K562 (cell line): ENCODE data around the gene UGT1A6. TPM values are rescaled to one million over a fixed set of nuclear protein-coding genes. Genes with fewer than 3 reads are reported as not detected.

Experiments
- ATAC-seq: fragments of 200-7000 bp; cut with Tn5 transposase; 3 replicates; pipeline ENCODE4 v1.9.1; 2020; ENCODE audit warnings: moderate library complexity
- BruUV-seq: library from RNA; stranded (reverse); fragments of 400-500 nt; replicated peaks from 2 replicates; lab custom pipeline; 2021; lab: Mats Ljungman, UMichigan
- CTCF ChIA-PET: fragments of 300-600 bp; formaldehyde crosslinking; extraction: SDS; loops from one replicate; lab custom pipeline; 2021; ENCODE audit warnings: low intra/inter-chr PET ratio; lab: Yijun Ruan, JAX
- POLR2A ChIA-PET: fragments of 300-600, 350-650 bp; sonication (Branson Sonifier 250); formaldehyde crosslinking; extraction: SDS; loops from one replicate; lab custom pipeline; 2021; ENCODE audit warnings: antibody characterized with exemption, inconsistent platforms; lab: Yijun Ruan, JAX
- DNase-seq, 4 experiments: peaks; one replicate each; pipeline versions ENCODE4 v3.0.0 to v3.0.0-alpha.2; 2011 to 2018; ENCODE audit warnings: low spot score in 3 of 4, mixed read lengths in 3 of 4; ENCODE audit errors: extremely low read depth in 1 of 4
- FAIRE-seq: peaks from 2 replicates; lab custom pipeline; 2011; peaks lifted over from hg19 to GRCh38; lab: Jason Lieb, UNC
- H2AFZ ChIP-seq: 2 replicates; pipeline ENCODE4 v1.6.0; 2011; ENCODE audit warnings: low read depth, low read length, control low read depth, inconsistent platforms
- H3K27ac ChIP-seq: fragments of 200-600 bp; 3 replicates; pipeline ENCODE4 v1.8.0; 2011; ENCODE audit warnings: low read depth, mild to moderate bottlenecking, control low read depth, inconsistent platforms, low read length, moderate library complexity, mixed read lengths; ENCODE audit errors: extremely low read depth
- H3K27me3 ChIP-seq, 2 experiments: fragments of 300-600 bp in 1 of 2; 2 replicates in 1 of 2; 3 replicates in 1 of 2; pipeline versions ENCODE4 v1.6.0 to v1.8.0; 2011; ENCODE audit warnings: inconsistent platforms in 2 of 2, low read length in 2 of 2, mild to moderate bottlenecking in 1 of 2, mixed read lengths in 1 of 2, moderate library complexity in 1 of 2; ENCODE audit not compliant: control insufficient read depth in 2 of 2, insufficient read depth in 2 of 2
- H3K36me3 ChIP-seq: fragments of 300-600 bp; 3 replicates; pipeline ENCODE4 v1.8.0; 2011; ENCODE audit warnings: mild to moderate bottlenecking, low read length, inconsistent platforms; ENCODE audit not compliant: control insufficient read depth, insufficient read depth
- H3K4me1 ChIP-seq, 2 experiments: fragments of 200-600 bp in 1 of 2; replicated peaks in 1 of 2; 2 replicates in 1 of 2; 3 replicates in 1 of 2; pipeline versions ENCODE4 v1.5.1 to v1.8.0; 2011; ENCODE audit warnings: inconsistent platforms in 2 of 2, low read length in 2 of 2, mild to moderate bottlenecking in 1 of 2, mixed read lengths in 1 of 2, moderate library complexity in 1 of 2; ENCODE audit not compliant: control insufficient read depth in 2 of 2, insufficient read depth in 2 of 2
- H3K4me2 ChIP-seq: 2 replicates; pipeline ENCODE4 v1.6.1; 2011; ENCODE audit warnings: low read length, control low read depth, inconsistent platforms, mixed read lengths; ENCODE audit not compliant: insufficient read depth
- H3K4me3 ChIP-seq: fragments of 200-600 bp; sonication (generic), shearing (Covaris generic); 2 replicates; pipeline ENCODE4 v1.5.1; 2016; ENCODE audit warnings: control low read depth, inconsistent platforms
- H3K79me2 ChIP-seq: fragments of 200-600 bp; 3 replicates; pipeline ENCODE4 v1.8.0; 2011; ENCODE audit warnings: low read length, inconsistent platforms; ENCODE audit not compliant: control insufficient read depth, insufficient read depth
- H3K9ac ChIP-seq, 2 experiments: 2 replicates each; pipeline versions ENCODE4 v1.6.0 to v1.6.1; 2011; ENCODE audit warnings: low read depth in 2 of 2, low read length in 2 of 2, control low read depth in 1 of 2, inconsistent platforms in 1 of 2, mild to moderate bottlenecking in 1 of 2, mixed read lengths in 1 of 2; ENCODE audit not compliant: insufficient read depth in 1 of 2
- H3K9me1 ChIP-seq: one replicate; pipeline ENCODE4 v1.6.0; 2011; ENCODE audit warnings: inconsistent platforms, mild to moderate bottlenecking, low read length, moderate library complexity; ENCODE audit not compliant: control insufficient read depth, insufficient read depth
- H3K9me3 ChIP-seq: replicated peaks from 2 replicates; pipeline ENCODE4 v1.5.1; 2011; ENCODE audit warnings: low read depth, low read length, inconsistent platforms; ENCODE audit not compliant: control insufficient read depth, insufficient read depth
- H4K20me1 ChIP-seq: replicated peaks from 2 replicates; pipeline ENCODE4 v1.6.1; 2011; ENCODE audit warnings: low read length, inconsistent platforms, mixed read lengths; ENCODE audit not compliant: control insufficient read depth, insufficient read depth
- CHAMP1 ChIP-seq: fragments of 450-650 bp; IDR thresholded peaks from 2 replicates; pipeline ENCODE4 v1.6.1; 2016; ENCODE audit warnings: mild to moderate bottlenecking
- ELK1 ChIP-seq: sonication (generic); formaldehyde crosslinking; IDR thresholded peaks from 2 replicates; pipeline ENCODE4 v1.8.1; 2022; ENCODE audit warnings: missing genetic modification reagents
- FOXK1 ChIP-seq: sonication (generic); formaldehyde crosslinking; IDR thresholded peaks from 2 replicates; pipeline ENCODE4 v1.8.0; 2022; ENCODE audit warnings: missing genetic modification reagents, mild to moderate bottlenecking, borderline replicate concordance
- FUS ChIP-seq: fragments of 200-400 bp; formaldehyde crosslinking; optimal IDR thresholded peaks from 2 replicates; pipeline ENCODE3; 2017; ENCODE audit warnings: low read depth, low read length
- GABPB2 ChIP-seq: fragments of 250-450 bp; sonication (Bioruptor Pico); conservative IDR thresholded peaks from 2 replicates; pipeline ENCODE4 v1.5.1; 2021; ENCODE audit warnings: mild to moderate bottlenecking
- KLF16 ChIP-seq: IDR thresholded peaks from 2 replicates; pipeline ENCODE4 v1.6.1; 2016; ENCODE audit warnings: antibody characterized with exemption
- MYC ChIP-seq, 2 experiments: fragments of 250-450 bp in 1 of 2; sonication (Bioruptor Pico) in 1 of 2; IDR thresholded peaks; 2 replicates each; pipeline versions ENCODE4 v1.5.1 to v1.6.1; 2012 to 2021; ENCODE audit warnings: low read depth in 2 of 2, borderline replicate concordance in 1 of 2, improper control_type of control experiment in 1 of 2, low read length in 1 of 2, mild to moderate bottlenecking in 1 of 2, moderate library complexity in 1 of 2
- NR4A1 ChIP-seq, 2 experiments: fragments of 250-450 bp in 1 of 2; fragments of 450-650 bp in 1 of 2; sonication (Bioruptor Pico) in 1 of 2; IDR thresholded peaks; 2 replicates each; pipeline versions ENCODE4 v1.4.0 to v1.6.1; 2016 to 2020; ENCODE audit warnings: mild to moderate bottlenecking in 2 of 2, missing compliant biosample characterization in 1 of 2, missing genetic modification characterization in 1 of 2, moderate library complexity in 1 of 2
- PTRF ChIP-seq: fragments of 450-650 bp; IDR thresholded peaks from 2 replicates; pipeline ENCODE4 v1.6.1; 2016; ENCODE audit warnings: mild to moderate bottlenecking, missing genetic modification characterization, missing compliant biosample characterization
- RBM22 ChIP-seq: fragments of 200-400 bp; formaldehyde crosslinking; IDR thresholded peaks from 2 replicates; pipeline ENCODE4 v1.6.1; 2018; ENCODE audit warnings: low read length, low read depth; ENCODE audit not compliant: poor library complexity, severe bottlenecking
- ZNF224 ChIP-seq: sonication (generic); formaldehyde crosslinking; IDR thresholded peaks from 2 replicates; pipeline ENCODE4 v1.8.0; 2022; ENCODE audit warnings: mild to moderate bottlenecking, missing genetic modification reagents
- ZNF584 ChIP-seq: fragments of 200-800 bp; sonication (Bioruptor generic); IDR thresholded peaks from 2 replicates; pipeline ENCODE4 v1.6.1; 2016; ENCODE audit warnings: low read depth, mild to moderate bottlenecking, missing genetic modification characterization, missing compliant biosample characterization
- WGBS: fragments of 100-300 bp; shearing (Covaris generic); methylation state at CpG from one replicate; pipeline ENCODE4 v1.1.6; 2016; ENCODE audit warnings: low coverage, mixed read lengths; ENCODE audit not compliant: insufficient coverage; ENCODE audit errors: missing lambda C conversion rate; 5-methylcytosine and 5-hydroxymethylcytosine counted together
- in situ Hi-C: fragments of 300-500 bp; cut with MboI; formaldehyde crosslinking; loops from 4 replicates; pipeline ENCODE4 v1.15.0; 2018; ENCODE audit warnings: inconsistent platforms, mixed read lengths
- intact Hi-C: fragments of 100-400 bp; cut with micrococcal nuclease; formaldehyde crosslinking; loops from 2 replicates; pipeline ENCODE4 v1.14.2; 2022
- polyA plus RNA-seq, 8 experiments: library from polyadenylated mRNA; depleted of rRNA in 4 of 8; stranded (reverse) in 5 of 8; unstranded in 3 of 8; fragments of >200 nt; fragmentation: Nextera tagmentation in 2 of 8; fragmentation: Illumina TruSeq in 1 of 8; extraction: Ambion mirVana in 2 of 8; extraction: Trizol in 1 of 8; gene quantifications; 2 replicates each; pipeline versions ENCODE4 v1.2.1 to v1.2.3, GENCODE V29; 2011 to 2014; ENCODE audit warnings: inconsistent platforms in 1 of 8, missing spikeins in 1 of 8
- total RNA-seq, 7 experiments: library from RNA; depleted of rRNA in 6 of 7; stranded (reverse); fragments of >200 nt in 6 of 7; fragmentation: Illumina TruSeq in 2 of 7; extraction: Trizol in 2 of 7; gene quantifications; 2 replicates each; pipeline versions ENCODE4 v1.2.1 to v1.2.3, GENCODE V29; 2011 to 2021; ENCODE audit warnings: low replicate concordance in 1 of 7
- TF ChIP-seq, protein P1 (sequence below): IDR thresholded peaks from 2 replicates; pipeline ENCODE4 v1.6.1; 2014; ENCODE audit warnings: antibody characterized with exemption

UGT1A6 gene
- total and polyA plus RNA-seq, 9 of the 15 experiments (the other 6 are each of a cell fraction or from before 2014, with no cell fraction given), result not detected

DNA sequence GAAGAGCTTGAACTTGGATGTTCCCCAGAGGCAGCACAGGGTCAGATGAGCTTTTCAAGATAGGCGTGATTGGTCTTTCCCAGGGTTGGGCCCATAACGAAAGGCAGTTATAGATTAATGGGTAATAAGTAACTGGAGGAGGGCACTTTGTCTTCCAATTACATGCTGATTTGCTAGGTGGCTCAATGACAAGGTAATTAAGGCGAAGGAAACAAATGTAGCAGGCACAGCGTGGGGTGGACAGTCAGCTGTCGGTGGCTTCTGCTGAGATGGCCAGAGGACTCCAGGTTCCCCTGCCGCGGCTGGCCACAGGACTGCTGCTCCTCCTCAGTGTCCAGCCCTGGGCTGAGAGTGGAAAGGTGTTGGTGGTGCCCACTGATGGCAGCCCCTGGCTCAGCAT, 25.9 kb downstream of the UGT1A6 start, which contains the start of gene UGT1A4:
TSS of gene UGT1A4 (plus strand) at position 185 of the 400 bp plus-strand sequence. CDS start at position 270, 85 bp downstream.
- CTCF ChIA-PET, result no interaction called here
- in situ Hi-C loops, result no loop called here
- DNase-seq, result no peak
- no peak within 1 kb of the TSS for H3K4me2 ChIP-seq
- no peak for ATAC-seq
- no peaks in the 10 kb centered on the region for H3K9me3 ChIP-seq
- H3K27me3 ChIP-seq, result peaks cover 0 to 10% of the 10 kb centered on the region in 2 experiments; a peak in 2 of 5 replicates
- H4K20me1 ChIP-seq, result no peaks in the 10 kb centered on the region
- BruUV-seq, result no TSS peak
- FAIRE-seq, result no peak
- H3K9ac ChIP-seq, result no peak within 1 kb of the TSS
- H3K4me1 ChIP-seq, result no peaks in the 10 kb centered on the region
- no peak within 1 kb of the TSS for H3K27ac ChIP-seq
- no peaks in the 10 kb centered on the region for H3K79me2 ChIP-seq
- intact Hi-C loops, result loop anchor here (10.0 kb wide), 1 partner anchor 134 kb away; no protein-coding TSS in a partner anchor
- no peak within 1 kb of the TSS for H2AFZ ChIP-seq
- POLR2A ChIA-PET, result no interaction called here
- WGBS, result 13% methylated on average over 7 of the region's 7 CpGs
- H3K4me3 ChIP-seq, result no peak within 1 kb of the TSS
- no peaks in the 10 kb centered on the region for H3K36me3 ChIP-seq
- no peaks in the 10 kb centered on the region for H3K9me1 ChIP-seq
- no peak for TF ChIP-seq ZNF224 (CRISPR knock-in tag)
- TF ChIP-seq RBM22, result no peak
- TF ChIP-seq FOXK1 (CRISPR knock-in tag), result no peak
- no peak for TF ChIP-seq ELK1
- TF ChIP-seq, protein P1, sequence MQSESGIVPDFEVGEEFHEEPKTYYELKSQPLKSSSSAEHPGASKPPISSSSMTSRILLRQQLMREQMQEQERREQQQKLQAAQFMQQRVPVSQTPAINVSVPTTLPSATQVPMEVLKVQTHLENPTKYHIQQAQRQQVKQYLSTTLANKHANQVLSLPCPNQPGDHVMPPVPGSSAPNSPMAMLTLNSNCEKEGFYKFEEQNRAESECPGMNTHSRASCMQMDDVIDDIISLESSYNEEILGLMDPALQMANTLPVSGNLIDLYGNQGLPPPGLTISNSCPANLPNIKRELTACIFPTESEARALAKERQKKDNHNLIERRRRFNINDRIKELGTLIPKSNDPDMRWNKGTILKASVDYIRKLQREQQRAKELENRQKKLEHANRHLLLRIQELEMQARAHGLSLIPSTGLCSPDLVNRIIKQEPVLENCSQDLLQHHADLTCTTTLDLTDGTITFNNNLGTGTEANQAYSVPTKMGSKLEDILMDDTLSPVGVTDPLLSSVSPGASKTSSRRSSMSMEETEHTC, result no peak
- no peak for TF ChIP-seq GABPB2 (CRISPR knock-in tag)
- TF ChIP-seq PTRF, result no peak
- TF ChIP-seq FUS, result no peak
- TF ChIP-seq NR4A1 (CRISPR knock-in tag; IDR thresholded peaks at IDR 0.05), result no peak
- no peak for TF ChIP-seq NR4A1 (tag; IDR thresholded peaks at IDR 0.05)
- no peak for TF ChIP-seq ZNF584 (CRISPR knock-in tag)
- TF ChIP-seq MYC (IDR thresholded peaks at IDR 0.05; ENCODE audit: low read depth, low read length), result no peak
- TF ChIP-seq MYC (CRISPR knock-in tag; IDR thresholded peaks at IDR 0.05; ENCODE audit: borderline replicate concordance, low read depth), result no peak
- TF ChIP-seq CHAMP1, result no peak
- TF ChIP-seq KLF16, result no peak
